Measurements from ENCODE around the gene HOXA13. TPM values are rescaled to one million over a fixed set of nuclear protein-coding genes. Genes with fewer than 3 reads are reported as not detected.

HOXA13 gene
- total RNA-seq, 3 donors from 2014 or later (not counting 1 experiment from before 2014, with no cell fraction given) = not detected

DNA sequence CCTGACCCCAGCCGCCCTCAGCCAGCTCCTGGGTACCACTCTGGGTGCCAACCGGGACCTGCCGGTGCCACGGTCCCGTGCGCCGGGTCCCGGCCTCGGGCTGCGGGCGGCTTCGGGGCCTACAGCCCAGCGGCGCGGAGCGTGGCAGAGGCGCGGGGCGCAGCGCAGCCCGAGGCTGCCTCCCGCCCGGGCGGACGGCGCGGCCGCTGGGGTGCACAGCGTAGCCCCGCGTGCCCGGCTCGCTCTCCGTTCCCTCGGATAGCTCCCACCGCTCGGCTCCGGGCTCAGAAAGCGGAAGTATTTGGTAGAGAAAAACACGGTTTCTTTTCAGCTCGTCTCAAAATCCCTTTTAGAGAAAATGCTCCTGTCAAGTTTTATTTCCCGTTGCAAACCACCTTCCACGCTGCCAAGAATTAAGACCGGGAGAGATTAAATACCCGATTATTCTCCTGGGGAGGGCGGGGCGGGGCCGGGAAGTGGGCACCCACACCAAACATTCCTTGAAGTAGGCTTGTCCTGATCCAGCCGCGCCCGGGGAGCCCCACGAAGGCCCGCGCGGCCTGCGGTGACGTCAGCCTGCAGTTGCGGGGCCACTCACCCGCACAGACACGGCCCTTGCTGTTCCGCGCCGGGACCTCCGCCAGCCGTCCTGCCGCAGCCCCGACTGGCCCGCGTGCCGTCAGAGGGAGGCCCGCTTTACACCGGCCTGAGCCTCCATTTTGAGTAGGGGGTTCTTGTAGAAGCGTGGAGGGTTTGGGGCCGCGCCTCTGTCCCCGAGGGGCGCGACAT lies 7.2 kb downstream of the HOXA13 start:
- H3K9me3 Mint-ChIP-seq = no peaks in the 10 kb centered on the region
- peak; percentile 22 to 53 for DNase-seq
- peak overlapping the region; percentile 81 for H3K4me3 Mint-ChIP-seq
- no peaks in the 10 kb centered on the region for H3K36me3 Mint-ChIP-seq
- H3K4me1 Mint-ChIP-seq = peaks cover 33 to 41% of the 10 kb centered on the region in 2 donors
- intact Hi-C loops (cut with micrococcal nuclease) = no loop called here
- no peak overlapping the region for H3K27ac Mint-ChIP-seq
- H3K4me1 ChIP-seq (ENCODE audit: control insufficient read depth, insufficient read depth, low read length) = peaks cover 40% of the 10 kb centered on the region
- TF ChIP-seq, protein P1, sequence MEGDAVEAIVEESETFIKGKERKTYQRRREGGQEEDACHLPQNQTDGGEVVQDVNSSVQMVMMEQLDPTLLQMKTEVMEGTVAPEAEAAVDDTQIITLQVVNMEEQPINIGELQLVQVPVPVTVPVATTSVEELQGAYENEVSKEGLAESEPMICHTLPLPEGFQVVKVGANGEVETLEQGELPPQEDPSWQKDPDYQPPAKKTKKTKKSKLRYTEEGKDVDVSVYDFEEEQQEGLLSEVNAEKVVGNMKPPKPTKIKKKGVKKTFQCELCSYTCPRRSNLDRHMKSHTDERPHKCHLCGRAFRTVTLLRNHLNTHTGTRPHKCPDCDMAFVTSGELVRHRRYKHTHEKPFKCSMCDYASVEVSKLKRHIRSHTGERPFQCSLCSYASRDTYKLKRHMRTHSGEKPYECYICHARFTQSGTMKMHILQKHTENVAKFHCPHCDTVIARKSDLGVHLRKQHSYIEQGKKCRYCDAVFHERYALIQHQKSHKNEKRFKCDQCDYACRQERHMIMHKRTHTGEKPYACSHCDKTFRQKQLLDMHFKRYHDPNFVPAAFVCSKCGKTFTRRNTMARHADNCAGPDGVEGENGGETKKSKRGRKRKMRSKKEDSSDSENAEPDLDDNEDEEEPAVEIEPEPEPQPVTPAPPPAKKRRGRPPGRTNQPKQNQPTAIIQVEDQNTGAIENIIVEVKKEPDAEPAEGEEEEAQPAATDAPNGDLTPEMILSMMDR (IDR thresholded peaks at IDR 0.05) = no peak
- H3K27me3 Mint-ChIP-seq (ENCODE audit: low read depth in 2 of 2) = peaks cover 79 to 90% of the 10 kb centered on the region in 2 donors
- WGBS (ENCODE audit: insufficient coverage) = 3% methylated on average over 78 of the region's 78 CpGs
- H3K9me3 ChIP-seq (ENCODE audit: control insufficient read depth, insufficient read depth, low read length) = no peaks in the 10 kb centered on the region
- H3K27me3 ChIP-seq (ENCODE audit: control insufficient read depth, insufficient read depth, low read length) = peaks cover 93% of the 10 kb centered on the region
- H3K36me3 ChIP-seq (ENCODE audit: control insufficient read depth, insufficient read depth, low read length) = no peaks in the 10 kb centered on the region
- H3K27ac ChIP-seq (ENCODE audit: low read length) = no peak overlapping the region
- ATAC-seq = peak; percentile 59 to 76 (median 70)
- no peak overlapping the region for H3K4me3 ChIP-seq (ENCODE audit: low read length)

DNA sequence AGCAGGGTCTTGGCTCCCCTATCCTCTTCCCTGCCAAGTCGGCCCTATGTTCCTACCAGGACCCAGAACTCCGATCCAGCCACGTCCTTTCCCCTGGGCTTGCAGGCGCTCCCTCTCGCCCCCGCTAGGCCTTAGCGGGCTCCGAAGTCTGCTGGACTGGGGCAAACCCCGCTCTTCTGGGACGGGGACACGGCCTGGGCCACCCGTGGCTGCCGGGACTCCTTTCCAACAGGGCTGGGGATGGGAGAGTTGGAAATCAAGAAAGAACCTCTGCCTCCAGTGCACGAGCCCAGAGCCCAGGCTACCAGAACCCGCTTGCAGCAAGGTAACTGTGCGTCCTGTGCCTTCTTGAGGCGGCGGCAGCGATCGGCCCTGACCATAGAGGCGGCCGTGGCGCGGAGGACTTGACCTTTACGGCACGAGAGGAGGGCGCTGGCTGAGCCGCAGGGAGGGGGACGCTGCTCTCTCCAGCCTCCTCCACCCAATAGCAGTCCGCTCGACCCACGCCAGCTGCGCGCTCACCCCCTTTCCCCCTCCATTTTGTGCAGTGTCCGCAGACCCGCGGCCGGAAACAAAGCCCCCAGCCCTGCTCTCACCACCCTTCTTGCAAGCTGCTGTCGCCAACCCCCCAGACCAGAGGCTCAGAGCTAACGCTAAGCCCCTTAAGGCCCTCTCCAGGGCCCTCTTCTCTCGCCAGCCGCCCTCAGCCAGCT lies 7.9 kb downstream of the HOXA13 start:
- peak overlapping the region; percentile 55 for H3K4me3 Mint-ChIP-seq
- H3K27ac Mint-ChIP-seq = no peak overlapping the region
- Histone ChIP-seq H3K36me3 (ENCODE audit: control insufficient read depth, insufficient read depth, low read length) (no peaks in the 10 kb centered on the region), H3K4me1 (ENCODE audit: control insufficient read depth, insufficient read depth, low read length) (peaks cover 44% of the 10 kb centered on the region), H3K4me3 (ENCODE audit: low read length) (no peak overlapping the region), H3K27ac (ENCODE audit: low read length) (no peak overlapping the region), H3K27me3 (ENCODE audit: control insufficient read depth, insufficient read depth, low read length) (peaks cover 93% of the 10 kb centered on the region), H3K9me3 (ENCODE audit: control insufficient read depth, insufficient read depth, low read length) (no peaks in the 10 kb centered on the region)
- ATAC-seq (no peak), DNase-seq (peak in 1 of 2 donors; percentile 14)
- H3K36me3 Mint-ChIP-seq = no peaks in the 10 kb centered on the region
- peaks cover 37 to 42% of the 10 kb centered on the region in 2 donors for H3K4me1 Mint-ChIP-seq
- 16% methylated on average over 42 of the region's 42 CpGs for WGBS (ENCODE audit: insufficient coverage)
- TF ChIP-seq, protein P1 (IDR thresholded peaks at IDR 0.05) = no peak
- peaks cover 79 to 91% of the 10 kb centered on the region in 2 donors for H3K27me3 Mint-ChIP-seq (ENCODE audit: low read depth in 2 of 2)
- intact Hi-C loops (cut with micrococcal nuclease) = no loop called here
- no peaks in the 10 kb centered on the region for H3K9me3 Mint-ChIP-seq

DNA sequence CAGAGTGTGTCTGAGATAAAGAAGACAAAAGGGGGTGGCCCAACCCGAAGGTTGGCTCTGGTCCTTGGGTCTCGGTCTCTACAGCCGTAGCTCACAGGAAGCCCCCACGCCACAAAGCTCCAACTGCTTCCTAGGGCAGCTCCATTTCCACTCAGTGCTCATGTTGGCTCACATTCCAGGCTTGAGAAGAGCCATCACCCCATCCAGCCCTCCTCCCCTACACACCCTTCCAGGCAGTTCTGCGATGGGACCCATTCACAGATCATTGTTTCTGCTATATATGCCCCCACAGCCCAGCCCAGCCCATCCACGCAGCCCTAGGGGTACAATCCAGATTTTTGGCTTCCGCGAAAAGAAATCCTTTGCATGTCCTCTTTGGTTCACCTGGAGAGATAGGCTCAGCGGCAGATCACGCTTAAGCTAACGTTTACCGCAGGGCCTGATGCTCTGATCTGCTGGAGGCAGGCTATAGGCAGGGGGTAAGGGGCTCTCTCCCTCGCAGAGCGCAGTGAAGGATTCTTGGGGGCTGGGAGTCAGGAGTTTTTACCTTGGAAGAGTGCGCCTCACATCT lies 8.6 kb downstream of the HOXA13 start:
- Mint-ChIP-seq H3K4me3 (peak overlapping the region; percentile 45), H3K27me3 (ENCODE audit: low read depth in 2 of 2) (peaks cover 80 to 92% of the 10 kb centered on the region in 2 donors), H3K4me1 (peaks cover 39 to 42% of the 10 kb centered on the region in 2 donors), H3K9me3 (no peaks in the 10 kb centered on the region), H3K27ac (no peak overlapping the region), H3K36me3 (no peaks in the 10 kb centered on the region)
- DNase-seq = peak in 1 of 2 donors; percentile 11
- Histone ChIP-seq H3K4me1 (ENCODE audit: control insufficient read depth, insufficient read depth, low read length) (peaks cover 44% of the 10 kb centered on the region), H3K27me3 (ENCODE audit: control insufficient read depth, insufficient read depth, low read length) (peaks cover 92% of the 10 kb centered on the region), H3K27ac (ENCODE audit: low read length) (no peak overlapping the region), H3K36me3 (ENCODE audit: control insufficient read depth, insufficient read depth, low read length) (no peaks in the 10 kb centered on the region), H3K4me3 (ENCODE audit: low read length) (no peak overlapping the region), H3K9me3 (ENCODE audit: control insufficient read depth, insufficient read depth, low read length) (no peaks in the 10 kb centered on the region)
- ATAC-seq = no peak
- TF ChIP-seq, protein P1 (IDR thresholded peaks at IDR 0.05) = no peak
- intact Hi-C loops (cut with micrococcal nuclease) = no loop called here
- WGBS (ENCODE audit: insufficient coverage) = 42% methylated on average over 15 of the region's 15 CpGs

All from natural killer cell (primary cell).